ENCODE results near the gene ZFR2.
A peak's percentile ranks its signal among the peaks of the same experiment; 100 is the strongest.
"Not testable (repeated sequence)": the region's sequence is repeated elsewhere in the genome, so short reads cannot be mapped to it uniquely, and the experiment has no call there.

The ZFR2 gene

DNA sequence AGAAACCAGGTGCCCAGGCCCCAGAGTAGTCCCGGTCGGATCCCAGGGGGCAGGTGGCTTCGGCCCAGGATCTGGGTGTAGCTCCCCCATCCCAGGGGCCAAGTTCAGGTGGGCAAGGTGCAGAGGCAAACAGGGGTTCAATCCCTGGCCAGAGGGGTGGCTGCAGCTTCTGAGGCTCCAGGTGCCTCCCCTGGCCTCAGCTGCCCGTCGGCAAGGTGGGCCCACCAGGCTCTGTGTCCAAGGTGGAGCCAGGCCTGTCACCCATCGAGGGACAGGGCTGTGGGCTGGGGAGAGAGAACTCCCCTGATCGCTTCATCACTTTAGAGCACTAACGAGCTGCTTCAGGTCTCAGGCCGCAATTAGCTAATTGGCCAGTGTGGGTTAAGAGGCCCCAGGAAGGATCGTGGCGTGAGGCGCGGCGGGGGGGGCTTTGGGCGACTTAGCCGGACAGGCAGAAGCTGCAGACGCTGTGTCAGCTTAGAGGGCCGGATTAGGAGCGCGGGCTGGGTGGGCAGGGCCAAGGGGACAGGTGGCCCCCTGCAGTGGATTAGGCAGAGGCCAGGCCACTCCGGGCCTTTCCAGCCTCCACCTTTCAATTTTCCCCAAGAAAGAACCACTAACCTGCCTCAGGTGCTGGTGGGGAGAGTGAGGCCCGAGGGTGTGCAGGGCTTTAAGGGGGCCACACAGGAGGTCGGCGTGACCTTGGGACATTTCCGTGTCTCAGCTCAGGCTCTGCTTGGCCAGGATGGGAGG is 94.0 kb downstream of the ZFR2 start:
- DNase-seq (ENCODE audit: low read depth in 3 of 3, low spot score in 1 of 3), result no peak

DNA sequence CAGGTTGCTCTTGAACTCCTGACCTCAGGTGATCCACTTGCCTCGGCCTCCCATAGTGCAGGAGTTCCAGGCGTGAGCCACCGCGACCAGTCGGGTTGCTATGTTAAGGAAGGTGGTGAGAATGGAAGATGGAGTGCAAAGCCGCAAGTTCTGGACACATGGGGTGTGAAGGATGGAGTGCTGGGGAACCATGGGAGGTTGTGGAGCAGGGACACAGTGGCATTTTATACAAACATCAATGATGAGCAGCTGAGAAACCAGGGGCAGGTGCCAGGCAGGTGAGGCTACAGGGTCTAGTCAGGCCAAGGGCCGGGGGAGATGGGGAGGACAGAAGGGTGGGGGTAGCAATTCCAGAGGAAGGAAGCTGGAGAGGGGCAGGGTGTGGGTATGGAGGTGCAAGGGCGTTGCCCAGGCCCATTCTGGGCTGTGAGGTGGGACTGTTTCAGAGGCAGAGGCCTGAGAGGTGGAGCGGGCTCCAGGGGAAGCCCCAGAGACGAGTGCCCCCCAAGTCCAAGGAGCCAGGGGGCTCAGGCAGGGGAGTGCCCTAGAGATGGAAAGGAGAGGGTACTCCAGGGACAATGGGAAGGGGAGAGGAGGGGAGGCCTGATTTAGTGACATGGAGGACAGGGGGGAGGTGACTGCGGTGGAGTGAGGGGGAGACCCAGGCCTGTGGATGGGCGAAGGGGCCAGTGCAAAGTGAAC is 94.9 kb downstream of the ZFR2 start:
- no peak for DNase-seq (ENCODE audit: low read depth in 3 of 3, low spot score in 1 of 3)

DNA sequence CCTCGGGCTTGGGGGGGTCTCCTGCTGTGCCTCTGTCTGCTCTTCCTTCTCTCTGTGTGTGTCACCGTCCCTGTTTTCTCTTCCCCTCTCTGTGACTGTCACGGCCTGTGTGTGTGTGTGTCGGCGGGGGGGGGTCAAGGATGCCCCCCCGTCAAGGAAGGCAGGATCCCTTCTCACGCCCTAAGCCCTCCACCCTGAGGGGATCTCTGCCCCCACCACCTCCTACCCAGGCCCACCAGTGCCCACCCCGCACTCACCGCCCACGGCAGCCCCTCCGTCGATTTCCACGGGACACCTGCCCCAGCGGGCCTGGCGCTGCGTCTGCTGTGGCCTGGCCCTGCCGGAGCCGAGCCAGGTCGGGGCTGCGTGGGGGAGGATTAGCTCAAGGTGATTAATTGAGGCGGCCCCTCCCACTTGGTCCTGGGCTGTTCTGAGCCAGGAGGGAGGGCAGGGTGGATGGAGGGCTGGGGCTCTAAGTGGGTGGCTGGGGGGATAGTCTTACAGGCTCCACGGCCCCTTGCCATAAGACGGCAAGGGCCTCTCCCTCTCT is 96.9 kb downstream of the ZFR2 start, which contains the start of gene RAX2:
Gene RAX2 (minus strand): TSS at position 323 of the 550 bp plus-strand sequence. CDS start 486 bp downstream, outside the sequence.
- DNase-seq (ENCODE audit: low read depth in 3 of 3, low spot score in 1 of 3), result no peak

DNA sequence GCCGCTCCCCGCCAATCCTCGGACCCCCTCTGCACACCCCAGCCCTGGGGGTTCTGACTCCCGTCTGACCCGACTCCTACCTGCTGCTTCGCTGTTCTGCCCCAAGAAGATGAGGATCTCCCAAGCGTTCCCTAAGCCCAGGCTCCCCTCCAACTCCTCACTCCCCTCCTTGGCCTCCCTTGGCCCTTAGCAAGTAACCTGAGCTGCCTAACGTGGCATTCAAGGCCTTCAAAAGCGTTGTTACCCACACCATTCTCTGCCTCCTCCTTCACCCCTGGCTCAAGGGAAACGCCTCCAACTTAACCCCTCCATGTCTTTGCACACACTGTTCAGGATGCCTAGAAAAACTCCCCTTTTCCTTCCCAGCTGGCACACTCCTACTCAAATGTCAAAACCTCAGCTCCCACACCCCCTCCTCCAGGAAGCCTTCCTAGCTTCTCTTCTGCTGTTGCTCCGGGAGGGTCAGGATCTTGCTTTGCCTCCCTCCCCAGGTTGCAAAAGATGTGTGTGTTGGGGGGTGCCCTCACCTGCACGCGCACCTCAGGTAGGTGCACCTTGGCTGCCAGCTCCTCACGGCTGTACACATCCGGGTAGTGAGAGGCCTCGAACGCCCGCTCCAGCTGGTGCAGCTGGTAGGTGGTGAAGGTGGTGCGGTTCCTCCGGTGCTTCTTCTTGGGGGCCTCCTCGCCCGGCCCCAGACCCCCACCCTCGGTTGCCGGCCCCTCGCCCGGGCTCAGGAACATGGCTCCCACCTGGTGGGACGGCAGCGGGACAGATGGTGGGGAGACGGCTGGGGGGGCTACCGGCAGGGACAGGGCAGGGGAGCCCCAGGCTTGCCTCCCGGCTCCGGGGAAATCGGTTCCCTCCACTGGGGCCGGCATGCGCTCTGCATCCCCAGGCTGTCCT is 97.6 kb downstream of the ZFR2 start:
- DNase-seq (ENCODE audit: low read depth in 3 of 3, low spot score in 1 of 3), result no peak

DNA sequence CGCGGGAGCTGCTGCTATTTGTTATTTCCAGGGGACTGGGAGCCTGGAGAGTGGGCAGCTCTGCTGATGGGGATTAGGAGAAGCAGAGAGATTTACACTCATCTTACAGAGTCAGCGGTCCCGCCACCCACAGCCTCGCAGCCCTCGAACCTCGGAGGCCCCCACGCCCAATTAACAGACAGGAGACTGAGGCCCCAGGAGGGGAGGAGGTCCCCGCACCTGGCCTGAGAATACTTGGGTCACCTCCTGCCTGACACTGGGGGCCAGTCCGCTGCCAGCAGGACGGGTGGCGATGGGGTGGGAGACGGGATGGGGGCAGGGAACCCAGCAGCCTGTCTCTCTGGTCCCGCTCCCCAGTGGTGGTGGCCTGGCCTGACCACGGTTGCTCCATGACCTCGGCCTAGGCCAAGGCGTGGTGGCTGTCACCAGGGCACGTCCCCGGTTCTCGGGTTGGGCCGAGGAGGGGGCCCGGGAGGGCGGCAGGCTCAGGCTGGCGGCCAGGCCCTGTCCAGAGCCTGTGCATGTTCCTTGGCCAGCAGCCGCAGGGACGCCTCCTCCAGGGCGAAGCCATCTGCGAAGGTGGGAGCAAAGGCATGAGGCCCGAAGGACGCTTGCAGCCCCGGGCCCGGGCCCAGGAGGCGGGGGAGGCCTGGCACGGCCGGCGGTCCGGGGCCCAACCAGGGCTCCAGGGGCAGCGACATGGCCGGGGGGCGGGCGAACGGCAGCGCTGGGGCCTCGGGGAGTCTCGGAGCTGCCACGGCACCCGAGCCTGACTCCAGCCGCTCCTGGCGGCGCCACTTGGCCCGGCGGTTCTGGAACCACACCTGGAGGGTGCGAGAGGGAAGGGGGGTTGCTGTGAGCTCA is 98.5 kb downstream of the ZFR2 start:
- no peak for DNase-seq (ENCODE audit: low read depth in 3 of 3, low spot score in 1 of 3)

DNA sequence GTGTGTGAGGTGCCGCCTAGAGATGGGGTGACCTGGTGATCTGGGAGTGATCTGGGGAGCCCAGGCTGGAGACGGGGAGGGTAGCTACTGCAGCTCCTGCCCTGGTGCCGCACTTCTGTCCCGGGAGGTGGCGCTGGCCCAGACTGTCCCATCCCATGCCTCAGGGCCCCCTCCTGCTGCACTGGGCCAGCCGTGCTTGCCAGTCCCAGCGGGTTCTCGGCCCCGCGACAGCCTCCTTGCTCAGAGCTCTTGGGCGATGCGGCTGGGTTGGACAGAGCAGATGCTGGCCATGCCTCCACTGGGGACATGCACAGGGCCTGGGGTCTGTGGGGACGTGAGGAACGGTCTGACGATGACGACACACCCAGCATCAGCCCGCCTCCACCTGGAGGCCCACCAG is 99.3 kb downstream of the ZFR2 start:
- no peak for DNase-seq (ENCODE audit: low read depth in 3 of 3, low spot score in 1 of 3)

DNA sequence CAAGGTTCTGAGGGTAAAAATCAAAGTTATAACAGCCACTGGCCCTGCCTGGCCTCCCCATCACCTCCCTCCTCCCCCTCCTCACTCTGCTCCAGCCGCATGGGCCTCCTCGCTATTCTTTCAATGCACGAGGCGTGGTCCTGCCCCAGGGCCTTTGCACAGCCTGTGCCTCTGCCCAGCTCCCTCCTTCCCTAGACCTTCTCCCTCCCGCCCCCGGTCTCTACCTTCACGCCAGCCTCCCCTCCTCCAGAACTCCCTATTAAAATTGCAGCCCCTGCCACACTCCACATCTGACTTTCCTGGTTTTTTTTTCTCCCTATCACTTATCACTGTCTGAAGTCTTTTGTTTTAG is 100.1 kb downstream of the ZFR2 start:
- no peak for DNase-seq (ENCODE audit: low read depth in 3 of 3, low spot score in 1 of 3)

DNA sequence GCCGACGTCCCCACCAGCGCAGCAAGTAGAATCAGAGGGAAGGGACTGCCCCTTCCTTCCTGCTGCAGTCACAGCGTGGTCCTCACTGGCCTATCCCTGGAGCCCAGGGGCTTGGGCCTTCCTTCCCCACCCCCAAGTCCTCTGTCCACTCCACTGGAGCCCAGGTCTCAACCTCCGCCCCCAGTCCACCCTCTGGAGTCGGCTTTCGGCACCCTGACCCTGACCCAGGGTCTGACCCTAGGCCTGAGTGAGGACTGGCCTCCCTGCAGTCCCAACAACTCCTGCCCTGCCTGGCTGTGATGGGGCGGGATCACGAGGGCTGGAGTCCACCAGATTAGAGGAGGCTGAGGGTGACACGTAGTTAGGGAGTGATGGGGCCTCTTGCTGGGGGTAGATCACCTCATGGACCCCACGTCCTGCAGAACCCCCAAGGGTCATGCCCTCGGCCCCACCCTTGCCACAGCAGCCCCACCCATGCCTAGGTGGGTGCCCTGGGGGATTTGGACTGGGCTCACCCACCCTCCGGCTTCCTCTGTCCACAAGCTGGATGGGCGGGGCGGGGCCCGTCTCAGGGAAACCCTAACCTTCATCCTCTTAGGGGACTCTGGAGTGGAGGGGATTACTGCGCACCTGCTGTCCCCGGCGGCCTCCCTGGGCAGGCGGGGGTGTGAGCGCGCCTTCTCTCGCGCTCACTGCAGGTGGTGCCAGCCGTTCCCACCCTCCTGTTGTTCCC is 100.7 kb downstream of the ZFR2 start:
- no peak for DNase-seq (ENCODE audit: low read depth in 3 of 3, low spot score in 1 of 3)

DNA sequence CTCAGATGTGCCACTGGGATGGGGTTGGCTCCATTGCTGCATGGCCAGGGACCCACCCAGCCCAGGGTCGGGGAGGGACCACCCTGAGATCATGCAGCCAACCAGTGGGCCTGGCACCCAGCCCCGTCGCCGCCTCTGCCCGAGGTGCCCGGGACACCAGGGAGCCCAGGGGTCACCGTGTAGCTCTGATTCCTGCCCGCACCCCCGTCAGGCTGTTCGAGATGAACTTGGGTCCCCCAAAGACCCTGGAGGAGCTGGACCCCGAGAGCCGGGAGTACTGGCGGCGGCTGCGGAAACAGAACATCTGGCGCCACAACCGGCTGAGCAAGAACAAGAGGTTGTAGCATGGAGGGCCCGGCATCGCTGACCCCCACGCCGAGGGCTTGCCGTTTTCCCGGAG is 101.8 kb downstream of the ZFR2 start:
- DNase-seq (ENCODE audit: low read depth in 3 of 3, low spot score in 1 of 3), result no peak

DNA sequence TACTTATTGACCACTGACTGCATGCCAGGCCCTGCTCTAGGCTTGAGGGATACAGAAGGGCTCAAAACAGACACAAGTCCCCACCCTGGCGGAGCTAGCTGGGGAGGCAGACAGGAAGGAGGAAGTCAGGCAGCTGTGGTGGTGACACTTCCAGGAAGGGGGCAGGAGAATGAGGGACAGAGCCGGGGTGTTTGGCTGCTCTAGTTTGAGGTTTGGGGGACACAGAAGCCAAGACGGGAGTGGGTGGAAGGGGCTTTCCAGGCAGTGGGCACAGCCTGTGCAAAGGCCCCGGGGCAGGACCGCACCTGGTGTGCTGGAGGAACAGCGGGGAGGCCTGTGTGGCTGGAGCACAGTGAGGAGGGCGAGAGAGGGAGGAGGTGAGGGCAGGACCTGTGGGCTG is 102.3 kb downstream of the ZFR2 start:
- no peak for DNase-seq (ENCODE audit: low read depth in 3 of 3, low spot score in 1 of 3)

DNA sequence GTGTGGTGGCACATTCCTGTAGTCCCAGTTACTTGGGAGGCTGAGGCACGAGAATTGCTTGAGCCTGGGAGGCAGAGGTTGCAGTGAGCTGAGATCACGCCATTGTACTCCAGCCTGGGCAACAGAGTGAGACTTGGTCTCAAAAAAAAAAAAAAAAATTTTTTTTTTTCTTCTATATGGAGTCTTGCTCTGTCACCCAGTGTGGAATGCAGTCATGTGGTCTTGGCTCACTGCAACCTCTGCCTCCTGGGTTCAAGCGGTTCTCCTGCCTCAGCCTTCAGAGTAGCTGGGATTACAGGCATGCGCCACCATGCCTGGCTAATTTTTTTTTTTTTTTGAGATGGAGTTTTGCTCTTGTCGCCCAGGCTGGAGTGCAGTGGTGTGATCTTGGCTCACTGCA is 103.1 kb downstream of the ZFR2 start:
- not testable (repeated sequence) for DNase-seq (ENCODE audit: low read depth in 3 of 3, low spot score in 1 of 3)

DNA sequence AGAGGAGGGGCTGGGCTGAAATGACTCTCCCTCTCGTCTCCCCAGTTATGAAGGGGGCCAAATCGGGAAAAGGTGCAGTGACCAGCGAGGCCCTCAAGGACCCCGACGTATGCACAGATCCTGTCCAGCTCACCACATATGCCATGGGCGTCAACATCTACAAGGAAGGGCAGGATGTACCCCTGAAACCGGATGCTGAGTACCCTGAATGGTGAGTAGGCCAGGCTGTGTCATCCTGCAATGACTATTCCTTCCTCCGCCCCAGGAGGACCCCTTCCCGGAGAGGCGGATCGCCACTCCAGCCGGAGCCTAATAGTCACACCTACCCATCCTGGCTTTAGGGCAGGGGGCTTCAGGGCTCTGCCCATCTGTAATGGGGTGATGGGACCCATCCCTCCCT is 103.7 kb downstream of the ZFR2 start:
- no peak for DNase-seq (ENCODE audit: low read depth in 3 of 3, low spot score in 1 of 3)

DNA sequence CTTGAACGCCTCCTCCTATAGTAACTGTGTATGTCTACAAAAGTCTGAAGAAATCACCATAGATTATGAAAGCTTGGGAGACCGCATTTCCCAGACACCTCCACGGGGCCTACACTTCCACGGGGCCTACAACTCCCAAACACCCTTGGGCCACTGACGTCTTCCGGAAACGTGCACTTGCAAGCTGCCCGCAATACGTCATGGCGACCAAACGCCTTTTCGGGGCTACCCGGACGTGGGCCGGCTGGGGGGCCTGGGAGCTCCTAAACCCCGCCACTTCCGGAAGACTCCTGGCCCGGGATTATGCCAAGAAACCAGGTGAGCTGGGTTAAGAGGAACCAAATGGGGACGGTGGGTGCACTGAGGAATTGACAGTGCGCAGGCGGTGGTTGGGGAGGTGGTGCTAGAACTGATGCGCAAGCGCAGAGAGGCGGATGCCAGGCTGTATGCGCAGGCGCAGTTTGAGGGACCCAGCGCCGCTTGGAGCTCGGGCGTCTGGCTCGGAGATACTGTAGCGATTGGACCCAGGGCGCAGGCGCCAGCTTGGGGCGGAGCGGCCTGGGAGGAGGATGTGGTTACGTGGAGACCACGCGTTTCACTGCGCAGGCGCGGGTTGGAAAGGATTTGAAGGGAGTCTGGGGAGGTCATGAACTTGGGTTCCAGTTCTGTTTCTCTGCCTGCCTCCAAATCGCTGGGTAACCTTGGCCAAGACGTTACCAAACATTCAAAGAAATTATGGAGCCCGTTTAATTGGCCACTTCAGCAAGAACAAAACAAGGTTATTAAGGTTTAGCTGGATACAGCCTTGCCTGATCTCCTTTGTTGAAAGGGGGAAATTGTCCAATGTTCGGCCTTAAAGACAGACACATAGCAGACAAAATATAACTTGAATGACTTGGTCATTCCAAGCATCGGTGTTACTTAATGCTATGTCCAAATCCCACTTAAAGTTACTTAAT is 106.1 kb downstream of the ZFR2 start, which contains the start of gene MRPL54:
Gene MRPL54 (plus strand): TSS at position 182 of the 959 bp plus-strand sequence. CDS start 19 bp downstream, at position 201.
- DNase-seq (ENCODE audit: low read depth in 3 of 3, low spot score in 1 of 3), result peak; percentile 98 to 99 (median 98)

DNA sequence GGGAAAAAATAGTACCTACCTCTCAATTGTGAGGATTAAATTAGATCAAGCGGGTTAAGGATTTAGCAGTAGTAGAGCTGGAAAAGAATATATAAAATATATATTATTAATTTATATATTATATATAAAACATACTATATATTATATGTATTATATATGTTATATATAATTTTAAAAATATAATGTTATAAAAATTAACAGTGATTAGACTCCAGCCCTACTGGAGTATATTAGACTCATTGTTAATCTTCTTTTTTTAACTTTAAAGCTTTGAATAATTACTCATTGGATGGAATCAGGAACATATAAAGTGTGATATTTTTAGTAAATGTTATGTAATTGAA is 106.7 kb downstream of the ZFR2 start:
- DNase-seq (ENCODE audit: low read depth in 3 of 3, low spot score in 1 of 3), result no peak

DNA sequence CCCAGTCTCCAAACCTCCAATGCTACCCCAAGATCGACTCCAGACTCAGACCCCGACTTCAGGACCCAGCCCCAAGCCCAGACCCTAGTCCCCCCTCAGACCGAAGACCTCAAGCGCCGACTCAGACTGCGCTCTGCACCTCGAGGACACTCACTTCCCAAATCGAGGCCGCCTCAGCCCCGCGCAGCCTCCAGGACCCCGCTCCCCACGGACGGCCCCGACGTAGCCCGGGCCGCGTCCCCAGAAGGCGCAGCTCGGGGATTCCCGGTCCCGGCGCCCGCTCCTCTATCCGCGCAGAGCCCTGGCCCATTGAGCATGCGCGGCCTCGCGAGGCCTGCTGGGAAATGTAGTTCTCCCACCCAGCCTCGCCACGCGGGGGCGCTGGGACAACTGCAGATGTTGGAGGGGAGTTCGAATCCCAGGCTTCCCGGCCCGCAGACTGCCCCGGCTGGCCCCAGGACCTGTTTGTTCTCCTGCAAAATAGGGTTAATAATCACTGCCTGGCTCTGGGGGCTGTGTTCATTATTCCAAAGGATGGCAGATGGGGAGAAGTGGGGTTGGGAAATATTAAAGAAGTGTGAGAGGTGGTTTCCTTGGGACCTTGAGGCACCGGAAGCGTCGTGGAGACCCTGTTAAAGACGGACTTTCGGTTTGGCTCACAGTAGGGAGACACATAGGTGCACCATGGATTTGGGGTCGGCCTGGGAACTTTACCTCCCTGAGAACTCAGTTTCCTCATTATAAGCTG is 107.3 kb downstream of the ZFR2 start, which contains the start of gene APBA3:
Gene APBA3 (minus strand): TSS at position 311 of the 748 bp plus-strand sequence. CDS start 1,428 bp downstream, outside the sequence.
- DNase-seq (ENCODE audit: low read depth in 3 of 3, low spot score in 1 of 3), result peak; percentile 92 to 97 (median 94)

DNA sequence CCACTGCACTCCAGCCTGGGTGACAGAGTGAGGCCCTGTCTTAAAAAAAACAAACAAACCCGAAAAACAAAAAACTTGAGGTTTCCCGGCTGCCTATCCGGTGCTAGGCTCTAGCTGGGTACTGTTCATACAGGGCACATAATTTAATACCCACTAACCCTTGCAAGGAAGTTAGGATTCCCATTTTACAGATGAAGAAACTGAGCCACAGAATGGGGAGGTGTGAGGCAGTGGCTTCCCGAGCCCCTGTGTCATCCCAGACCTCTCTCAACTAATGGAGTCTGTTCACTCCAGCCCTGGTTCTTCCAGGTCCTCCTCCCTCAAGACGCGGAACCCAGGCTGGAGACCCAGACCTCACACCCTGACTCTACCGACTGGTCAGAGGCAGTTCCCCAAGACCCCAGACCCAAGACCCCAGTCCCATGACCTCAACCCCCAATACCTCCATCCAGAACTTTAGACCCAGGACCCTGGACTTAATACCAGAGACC is 107.9 kb downstream of the ZFR2 start:
- no peak for DNase-seq (ENCODE audit: low read depth in 3 of 3, low spot score in 1 of 3)

DNA sequence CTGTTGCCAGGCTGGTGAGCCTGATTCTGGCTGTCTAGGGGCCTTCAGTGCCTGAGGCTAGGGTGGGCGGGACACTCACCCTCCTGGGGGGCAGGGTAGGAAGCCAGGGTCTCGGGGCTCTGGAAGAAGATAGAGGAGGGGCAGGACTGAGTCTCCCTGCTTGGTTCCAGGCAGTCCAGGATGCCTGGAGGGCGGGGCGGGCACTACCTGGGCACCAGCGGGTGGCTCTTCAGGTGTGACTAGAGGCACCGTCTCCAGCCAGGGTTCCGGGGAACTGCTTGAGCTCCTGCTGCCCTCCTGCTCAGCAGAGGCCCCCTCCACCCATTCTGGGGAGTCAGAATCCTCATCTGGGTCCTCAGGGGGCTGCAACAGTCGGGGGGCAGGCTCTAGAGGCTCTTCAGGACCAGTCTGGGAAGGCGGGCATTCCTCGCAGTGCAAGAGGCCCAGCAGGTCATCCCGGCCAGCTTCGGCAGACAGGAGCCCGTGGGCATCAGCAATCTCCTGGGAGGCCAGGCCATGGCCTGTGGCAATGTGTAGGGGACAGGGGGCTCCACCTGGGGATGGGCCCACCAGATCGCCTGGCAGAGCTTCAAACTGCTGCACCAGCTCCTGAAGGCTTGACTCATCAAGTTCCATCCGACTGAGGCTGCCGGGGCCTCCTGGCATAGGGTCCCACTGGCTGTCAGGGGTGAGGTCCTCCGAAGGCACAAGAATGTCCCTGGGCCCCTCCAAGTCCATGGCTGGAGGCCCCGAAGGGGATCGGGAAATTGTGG is 109.2 kb downstream of the ZFR2 start:
- no peak for DNase-seq (ENCODE audit: low read depth in 3 of 3, low spot score in 1 of 3)

All from stimulated activated CD4-positive, alpha-beta T cell treated with anti-CD3 and anti-CD28 coated beads, TNF-alpha, amount 100 ng/mL, for 1 hour (primary cell).